ENCODE measurements around the gene STK24.

The STK24 gene

GRCh38 chr13:98565726-98566565 lies 11.0 kb downstream of the STK24 start:
- H3K9me3 ChIP-seq (ENCODE audit: control insufficient read depth, low read depth, low read length) = no peaks in the 10 kb centered on the region
- H3K27ac ChIP-seq (ENCODE audit: low read length) = no peak overlapping the region
- H3K4me3 ChIP-seq (ENCODE audit: low read length) = no peak overlapping the region
- H3K4me1 ChIP-seq (ENCODE audit: control insufficient read depth, low read depth, low read length) = peaks cover 27% of the 10 kb centered on the region
- H3K36me3 ChIP-seq (ENCODE audit: control insufficient read depth, low read depth, low read length) = no peaks in the 10 kb centered on the region
- H3K9ac ChIP-seq (ENCODE audit: low read length) = no peak overlapping the region
- H3K27me3 ChIP-seq (ENCODE audit: control insufficient read depth, insufficient read depth, low read length) = no peaks in the 10 kb centered on the region

GRCh38 chr13:98564204-98564603 lies 12.7 kb downstream of the STK24 start:
- Histone ChIP-seq H3K27me3 (ENCODE audit: control insufficient read depth, insufficient read depth, low read length) (no peaks in the 10 kb centered on the region), H3K27ac (ENCODE audit: low read length) (no peak overlapping the region), H3K9me3 (ENCODE audit: control insufficient read depth, low read depth, low read length) (no peaks in the 10 kb centered on the region), H3K9ac (ENCODE audit: low read length) (no peak overlapping the region), H3K4me3 (ENCODE audit: low read length) (no peak overlapping the region), H3K4me1 (ENCODE audit: control insufficient read depth, low read depth, low read length) (peaks cover 28% of the 10 kb centered on the region), H3K36me3 (ENCODE audit: control insufficient read depth, low read depth, low read length) (no peaks in the 10 kb centered on the region)

GRCh38 chr13:98563071-98563470 lies 13.8 kb downstream of the STK24 start:
- H3K9me3 ChIP-seq (ENCODE audit: control insufficient read depth, low read depth, low read length) = no peaks in the 10 kb centered on the region
- no peak overlapping the region for H3K4me3 ChIP-seq (ENCODE audit: low read length)
- H3K27ac ChIP-seq (ENCODE audit: low read length) = no peak overlapping the region
- peaks cover 35% of the 10 kb centered on the region for H3K4me1 ChIP-seq (ENCODE audit: control insufficient read depth, low read depth, low read length)
- H3K27me3 ChIP-seq (ENCODE audit: control insufficient read depth, insufficient read depth, low read length) = no peaks in the 10 kb centered on the region
- H3K9ac ChIP-seq (ENCODE audit: low read length) = no peak overlapping the region
- H3K36me3 ChIP-seq (ENCODE audit: control insufficient read depth, low read depth, low read length) = no peaks in the 10 kb centered on the region

- Histone ChIP-seq H3K36me3 (ENCODE audit: control insufficient read depth, low read depth, low read length) (no peaks in the 10 kb centered on the region), H3K9me3 (ENCODE audit: control insufficient read depth, low read depth, low read length) (no peaks in the 10 kb centered on the region), H3K4me3 (ENCODE audit: low read length) (no peak overlapping the region), H3K9ac (ENCODE audit: low read length) (no peak overlapping the region), H3K27ac (ENCODE audit: low read length) (no peak overlapping the region), H3K27me3 (ENCODE audit: control insufficient read depth, insufficient read depth, low read length) (no peaks in the 10 kb centered on the region), H3K4me1 (ENCODE audit: control insufficient read depth, low read depth, low read length) (peaks cover 23% of the 10 kb centered on the region)
Observed at GRCh38 chr13:98559169-98559568, 17.7 kb downstream of the STK24 start.

- no peak overlapping the region for H3K4me3 ChIP-seq (ENCODE audit: low read length)
- no peak overlapping the region for H3K27ac ChIP-seq (ENCODE audit: low read length)
- no peaks in the 10 kb centered on the region for H3K36me3 ChIP-seq (ENCODE audit: control insufficient read depth, low read depth, low read length)
- H3K4me1 ChIP-seq (ENCODE audit: control insufficient read depth, low read depth, low read length) = peaks cover 21% of the 10 kb centered on the region
- H3K9ac ChIP-seq (ENCODE audit: low read length) = no peak overlapping the region
- no peaks in the 10 kb centered on the region for H3K9me3 ChIP-seq (ENCODE audit: control insufficient read depth, low read depth, low read length)
- no peaks in the 10 kb centered on the region for H3K27me3 ChIP-seq (ENCODE audit: control insufficient read depth, insufficient read depth, low read length)
Observed at GRCh38 chr13:98557937-98558792, 18.7 kb downstream of the STK24 start.

- H3K4me1 ChIP-seq (ENCODE audit: control insufficient read depth, low read depth, low read length) = peaks cover 18% of the 10 kb centered on the region
- H3K9ac ChIP-seq (ENCODE audit: low read length) = no peak overlapping the region
- no peak overlapping the region for H3K4me3 ChIP-seq (ENCODE audit: low read length)
- H3K36me3 ChIP-seq (ENCODE audit: control insufficient read depth, low read depth, low read length) = no peaks in the 10 kb centered on the region
- H3K27ac ChIP-seq (ENCODE audit: low read length) = no peak overlapping the region
- no peaks in the 10 kb centered on the region for H3K27me3 ChIP-seq (ENCODE audit: control insufficient read depth, insufficient read depth, low read length)
- H3K9me3 ChIP-seq (ENCODE audit: control insufficient read depth, low read depth, low read length) = no peaks in the 10 kb centered on the region
Observed at GRCh38 chr13:98556968-98557631, 19.8 kb downstream of the STK24 start.

GRCh38 chr13:98556142-98556816 lies 20.6 kb downstream of the STK24 start:
- peaks cover 5% of the 10 kb centered on the region for H3K36me3 ChIP-seq (ENCODE audit: control insufficient read depth, low read depth, low read length)

GRCh38 chr13:98549728-98550317 lies 27.1 kb downstream of the STK24 start:
- Histone ChIP-seq H3K4me1 (ENCODE audit: control insufficient read depth, low read depth, low read length) (no peaks in the 10 kb centered on the region), H3K27me3 (ENCODE audit: control insufficient read depth, insufficient read depth, low read length) (no peaks in the 10 kb centered on the region), H3K27ac (ENCODE audit: low read length) (no peak overlapping the region), H3K4me3 (ENCODE audit: low read length) (no peak overlapping the region), H3K9ac (ENCODE audit: low read length) (no peak overlapping the region), H3K9me3 (ENCODE audit: control insufficient read depth, low read depth, low read length) (no peaks in the 10 kb centered on the region), H3K36me3 (ENCODE audit: control insufficient read depth, low read depth, low read length) (peaks cover 10% of the 10 kb centered on the region)

More at GRCh38 chr13:98556142-98556816, 20.6 kb downstream of the STK24 start:
- Histone ChIP-seq H3K9me3 (ENCODE audit: control insufficient read depth, low read depth, low read length) (no peaks in the 10 kb centered on the region), H3K4me3 (ENCODE audit: low read length) (no peak overlapping the region), H3K27ac (ENCODE audit: low read length) (no peak overlapping the region), H3K27me3 (ENCODE audit: control insufficient read depth, insufficient read depth, low read length) (no peaks in the 10 kb centered on the region), H3K9ac (ENCODE audit: low read length) (no peak overlapping the region), H3K4me1 (ENCODE audit: control insufficient read depth, low read depth, low read length) (peaks cover 18% of the 10 kb centered on the region)

GRCh38 chr13:98549006-98549727 lies 27.7 kb downstream of the STK24 start:
- H3K27me3 ChIP-seq (ENCODE audit: control insufficient read depth, insufficient read depth, low read length) = no peaks in the 10 kb centered on the region
- H3K9ac ChIP-seq (ENCODE audit: low read length) = no peak overlapping the region
- no peak overlapping the region for H3K27ac ChIP-seq (ENCODE audit: low read length)
- H3K9me3 ChIP-seq (ENCODE audit: control insufficient read depth, low read depth, low read length) = no peaks in the 10 kb centered on the region
- H3K4me3 ChIP-seq (ENCODE audit: low read length) = no peak overlapping the region
- peaks cover 5% of the 10 kb centered on the region for H3K4me1 ChIP-seq (ENCODE audit: control insufficient read depth, low read depth, low read length)
- peaks cover 10% of the 10 kb centered on the region for H3K36me3 ChIP-seq (ENCODE audit: control insufficient read depth, low read depth, low read length)

- Histone ChIP-seq H3K9me3 (ENCODE audit: control insufficient read depth, low read depth, low read length) (no peaks in the 10 kb centered on the region), H3K27me3 (ENCODE audit: control insufficient read depth, insufficient read depth, low read length) (no peaks in the 10 kb centered on the region), H3K9ac (ENCODE audit: low read length) (no peak overlapping the region), H3K36me3 (ENCODE audit: control insufficient read depth, low read depth, low read length) (peaks cover 10% of the 10 kb centered on the region), H3K27ac (ENCODE audit: low read length) (no peak overlapping the region), H3K4me3 (ENCODE audit: low read length) (no peak overlapping the region), H3K4me1 (ENCODE audit: control insufficient read depth, low read depth, low read length) (peaks cover 10% of the 10 kb centered on the region)
Observed at GRCh38 chr13:98548230-98548629, 28.7 kb downstream of the STK24 start.

Measured in iPS-18a (cell line).